GM23338 (cell line): ENCODE results near the gene GSTM5. TPM values are rescaled to one million over a fixed set of nuclear protein-coding genes. Genes with fewer than 3 reads are reported as not detected.

Source experiments
- ATAC-seq: fragments of 200-7000 bp; cut with Tn5 transposase; 3 replicates; pipeline ENCODE4 v1.9.1; 2020
- DNase-seq: peaks from one replicate; pipeline ENCODE4 v3.0.0-alpha.2; 2015; ENCODE audit warnings: low spot score
- H2AFZ ChIP-seq: fragments of 200-600 bp; sonication (generic); 2 replicates; pipeline ENCODE4 v1.8.0; 2016; ENCODE audit warnings: antibody characterized with exemption, mild to moderate bottlenecking, moderate library complexity
- H3F3A ChIP-seq: fragments of 200-600 bp; sonication (generic); replicated peaks from 2 replicates; pipeline ENCODE4 v1.8.0; 2017; ENCODE audit warnings: antibody characterized with exemption, mixed run types, low read depth
- H3K27ac ChIP-seq: fragments of 200-600 bp; sonication (generic); 2 replicates; pipeline ENCODE4 v1.6.1; 2016; ENCODE audit warnings: low read depth
- H3K27me3 ChIP-seq: fragments of 200-600 bp; sonication (generic); 2 replicates; pipeline ENCODE4 v1.8.0; 2016; ENCODE audit warnings: mild to moderate bottlenecking, mixed run types, moderate library complexity; ENCODE audit not compliant: insufficient read depth
- H3K36me3 ChIP-seq: fragments of 200-600 bp; sonication (generic); 2 replicates; pipeline ENCODE4 v1.8.0; 2016; ENCODE audit warnings: mild to moderate bottlenecking; ENCODE audit not compliant: insufficient read depth
- H3K4me1 ChIP-seq: fragments of 200-600 bp; sonication (generic); 2 replicates; pipeline ENCODE4 v1.8.0; 2016; ENCODE audit warnings: mild to moderate bottlenecking, moderate library complexity; ENCODE audit not compliant: insufficient read depth
- H3K4me2 ChIP-seq: fragments of 200-600 bp; sonication (generic); 2 replicates; pipeline ENCODE4 v1.7.1; 2017; ENCODE audit warnings: mixed run types
- H3K4me3 ChIP-seq: fragments of 200-600 bp; sonication (generic); 2 replicates; pipeline ENCODE4 v1.6.1; 2016; ENCODE audit warnings: mixed run types
- H3K79me2 ChIP-seq: fragments of 200-600 bp; sonication (generic); replicated peaks from 2 replicates; pipeline ENCODE4 v1.8.0; 2017; ENCODE audit warnings: mild to moderate bottlenecking; ENCODE audit not compliant: insufficient read depth
- H3K9me2 ChIP-seq: fragments of 200-600 bp; sonication (generic); 2 replicates; pipeline ENCODE4 v1.8.0; 2017; ENCODE audit not compliant: insufficient read depth
- H4K20me1 ChIP-seq: fragments of 200-600 bp; sonication (generic); replicated peaks from 2 replicates; pipeline ENCODE4 v1.8.0; 2017; ENCODE audit warnings: mild to moderate bottlenecking; ENCODE audit not compliant: insufficient read depth
- H3K27ac Mint-ChIP-seq: 2 replicates; pipeline ENCODE4 v1.8.0; 2020; ENCODE audit warnings: inconsistent platforms, mild to moderate bottlenecking, moderate library complexity, mixed read lengths
- H3K27me3 Mint-ChIP-seq: 3 replicates; pipeline ENCODE4 v1.8.0; 2022; ENCODE audit warnings: low read depth, mild to moderate bottlenecking, moderate library complexity, mixed read lengths, inconsistent platforms; ENCODE audit not compliant: insufficient read depth, poor library complexity
- H3K36me3 Mint-ChIP-seq: 3 replicates; pipeline ENCODE4 v1.8.0; 2021; ENCODE audit warnings: low read depth, mild to moderate bottlenecking, inconsistent platforms, moderate library complexity, mixed read lengths
- H3K4me1 Mint-ChIP-seq: 3 replicates; pipeline ENCODE4 v1.8.0; 2020; ENCODE audit warnings: mild to moderate bottlenecking, inconsistent platforms, mixed read lengths
- H3K4me3 Mint-ChIP-seq: 3 replicates; pipeline ENCODE4 v1.8.0; 2021; ENCODE audit warnings: moderate library complexity, mild to moderate bottlenecking, inconsistent platforms, mixed read lengths
- H3K9me3 Mint-ChIP-seq: 3 replicates; pipeline ENCODE4 v1.8.0; 2020; ENCODE audit warnings: moderate library complexity, mild to moderate bottlenecking, inconsistent platforms, mixed read lengths
- CREB1 ChIP-seq: fragments of 250-450 bp; sonication (Bioruptor Pico); IDR thresholded peaks from 2 replicates; pipeline ENCODE4 v1.5.0; 2020; ENCODE audit warnings: low read depth, mild to moderate bottlenecking, moderate library complexity
- ETS1 ChIP-seq: IDR thresholded peaks from 2 replicates; pipeline ENCODE4 v1.6.1; 2016; ENCODE audit warnings: antibody characterized with exemption
- EZH2 ChIP-seq: fragments of 200-600 bp; sonication (generic); IDR thresholded peaks from one replicate; pipeline ENCODE4 v1.8.0; 2017; ENCODE audit warnings: antibody characterized with exemption, mild to moderate bottlenecking, low read depth; ENCODE audit not compliant: unreplicated experiment
- EZH2phosphoT487 ChIP-seq: fragments of 200-600 bp; sonication (generic); IDR thresholded peaks from one replicate; pipeline ENCODE4 v1.8.1; 2018; ENCODE audit warnings: antibody characterized with exemption; ENCODE audit not compliant: unreplicated experiment
- JUNB ChIP-seq: IDR thresholded peaks from one replicate; pipeline ENCODE4 v1.6.1; 2016; ENCODE audit warnings: antibody characterized with exemption; ENCODE audit not compliant: unreplicated experiment
- NANOG ChIP-seq: IDR thresholded peaks from 2 replicates; pipeline ENCODE4 v1.6.1; 2016; ENCODE audit warnings: antibody characterized with exemption, borderline replicate concordance
- POLR2AphosphoS5 ChIP-seq: IDR thresholded peaks from 2 replicates; pipeline ENCODE4 v1.6.1; 2016; ENCODE audit warnings: antibody characterized with exemption, low read depth
- REST ChIP-seq: IDR thresholded peaks from one replicate; pipeline ENCODE4 v1.6.1; 2018; ENCODE audit warnings: antibody characterized with exemption; ENCODE audit not compliant: unreplicated experiment
- STAT1 ChIP-seq: IDR thresholded peaks from one replicate; pipeline ENCODE4 v1.6.1; 2016; ENCODE audit warnings: antibody characterized with exemption; ENCODE audit not compliant: unreplicated experiment
- ZNF114 ChIP-seq: fragments of 250-450 bp; sonication (Bioruptor Pico); IDR thresholded peaks from 2 replicates; pipeline ENCODE4 v1.5.0; 2020; ENCODE audit warnings: mild to moderate bottlenecking, moderate library complexity
- ZNF331 ChIP-seq: fragments of 250-450 bp; sonication (Bioruptor Pico); IDR thresholded peaks from 2 replicates; pipeline ENCODE4 v1.5.0; 2020; ENCODE audit warnings: low read depth, mild to moderate bottlenecking, moderate library complexity
- ZNF462 ChIP-seq: fragments of 250-450 bp; sonication (Bioruptor Pico); IDR thresholded peaks from 2 replicates; pipeline ENCODE4 v1.5.0; 2020; ENCODE audit warnings: mild to moderate bottlenecking, moderate library complexity
- polyA plus RNA-seq: library from polyadenylated mRNA; unstranded; fragments of >200 nt; fragmentation: Nextera tagmentation; extraction: Ambion mirVana; gene quantifications from 2 replicates; pipeline ENCODE4 v1.2.1, GENCODE V29; 2016
- total RNA-seq: library from RNA; depleted of rRNA; stranded (reverse); fragments of >200 nt; shearing (Covaris generic); gene quantifications from 2 replicates; pipeline ENCODE4 v1.2.3, GENCODE V29; 2014
- TF ChIP-seq, protein P1 (sequence below), 2 experiments: fragments of 200-600 bp in 1 of 2; sonication (generic) in 1 of 2; conservative IDR thresholded peaks; 2 replicates each; pipeline versions ENCODE4 v1.5.1 to v1.6.1; 2016 to 2017; ENCODE audit warnings: antibody characterized with exemption in 2 of 2, low read depth in 2 of 2, mild to moderate bottlenecking in 2 of 2, moderate library complexity in 1 of 2

The GSTM5 gene
- total and polyA plus RNA-seq, 2 experiments from 2014 or later = 2.5 to 5.0 TPM

- Mint-ChIP-seq H3K36me3 (peaks cover 12% of the 10 kb centered on the region), H3K27ac (no peak overlapping the region), H3K27me3 (no peaks in the 10 kb centered on the region), H3K9me3 (peaks cover 19% of the 10 kb centered on the region), H3K4me3 (no peak overlapping the region), H3K4me1 (no peaks in the 10 kb centered on the region)
- no peak overlapping the region for H3K4me3 ChIP-seq
- DNase-seq = no peak
- ATAC-seq = no peak
- no peaks in the 10 kb centered on the region for H3K9me2 ChIP-seq
- no peaks in the 10 kb centered on the region for H3F3A ChIP-seq
- H3K4me1 ChIP-seq = no peaks in the 10 kb centered on the region; the same call in 1 of the 2 replicates
- no peak for TF ChIP-seq ZNF331 (CRISPR knock-in tag)
- TF ChIP-seq POLR2AphosphoS5 = no peak
- no peak for TF ChIP-seq STAT1
- no peak for TF ChIP-seq EZH2phosphoT487
- TF ChIP-seq ETS1 = no peak
- TF ChIP-seq NANOG = no peak
- no peak for TF ChIP-seq ZNF114 (CRISPR knock-in tag)
- TF ChIP-seq JUNB = no peak
- no peak for TF ChIP-seq EZH2
- no peak for TF ChIP-seq CREB1 (CRISPR knock-in tag)
- no peak for TF ChIP-seq REST
- TF ChIP-seq ZNF462 (CRISPR knock-in tag) = no peak
- TF ChIP-seq, protein P1, sequence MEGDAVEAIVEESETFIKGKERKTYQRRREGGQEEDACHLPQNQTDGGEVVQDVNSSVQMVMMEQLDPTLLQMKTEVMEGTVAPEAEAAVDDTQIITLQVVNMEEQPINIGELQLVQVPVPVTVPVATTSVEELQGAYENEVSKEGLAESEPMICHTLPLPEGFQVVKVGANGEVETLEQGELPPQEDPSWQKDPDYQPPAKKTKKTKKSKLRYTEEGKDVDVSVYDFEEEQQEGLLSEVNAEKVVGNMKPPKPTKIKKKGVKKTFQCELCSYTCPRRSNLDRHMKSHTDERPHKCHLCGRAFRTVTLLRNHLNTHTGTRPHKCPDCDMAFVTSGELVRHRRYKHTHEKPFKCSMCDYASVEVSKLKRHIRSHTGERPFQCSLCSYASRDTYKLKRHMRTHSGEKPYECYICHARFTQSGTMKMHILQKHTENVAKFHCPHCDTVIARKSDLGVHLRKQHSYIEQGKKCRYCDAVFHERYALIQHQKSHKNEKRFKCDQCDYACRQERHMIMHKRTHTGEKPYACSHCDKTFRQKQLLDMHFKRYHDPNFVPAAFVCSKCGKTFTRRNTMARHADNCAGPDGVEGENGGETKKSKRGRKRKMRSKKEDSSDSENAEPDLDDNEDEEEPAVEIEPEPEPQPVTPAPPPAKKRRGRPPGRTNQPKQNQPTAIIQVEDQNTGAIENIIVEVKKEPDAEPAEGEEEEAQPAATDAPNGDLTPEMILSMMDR (conservative IDR thresholded peaks at IDR 0.05; ENCODE audit: low read depth in 2 of 2) = no peak
- H3K27me3 ChIP-seq = no peaks in the 10 kb centered on the region
- H3K27ac ChIP-seq = no peak overlapping the region
- peaks cover 3% of the 10 kb centered on the region; the same call in 1 of the 2 replicates for H3K36me3 ChIP-seq
- H3K79me2 ChIP-seq = no peaks in the 10 kb centered on the region
- no peak overlapping the region for H2AFZ ChIP-seq
- H4K20me1 ChIP-seq = no peaks in the 10 kb centered on the region
- no peak overlapping the region for H3K4me2 ChIP-seq
Observed at GRCh38 chr1:109722908-109723691, 11.0 kb downstream of the GSTM5 start.
